ENCODE results near the gene PARD3B.

DNA sequence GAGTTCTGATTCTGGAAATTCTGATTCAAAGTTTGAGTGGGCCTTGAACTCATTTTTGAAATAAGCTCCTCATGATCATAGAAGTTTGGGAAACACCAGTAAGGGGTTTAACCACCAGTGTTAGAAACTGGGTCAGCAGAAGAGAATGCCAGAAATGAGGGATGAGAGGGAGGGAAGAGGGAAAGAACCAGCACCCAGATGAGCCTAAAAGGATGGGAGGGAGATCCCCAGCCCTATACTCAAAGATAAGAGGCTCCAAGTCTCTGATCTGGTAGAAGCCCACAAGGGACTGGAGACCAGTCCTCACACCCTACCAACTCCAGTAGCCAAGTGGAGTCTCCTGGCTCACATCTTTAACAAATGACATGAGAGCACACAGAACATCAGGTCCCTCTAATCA lies 832.0 kb downstream of the PARD3B start:
- TF ChIP-seq, protein P1, sequence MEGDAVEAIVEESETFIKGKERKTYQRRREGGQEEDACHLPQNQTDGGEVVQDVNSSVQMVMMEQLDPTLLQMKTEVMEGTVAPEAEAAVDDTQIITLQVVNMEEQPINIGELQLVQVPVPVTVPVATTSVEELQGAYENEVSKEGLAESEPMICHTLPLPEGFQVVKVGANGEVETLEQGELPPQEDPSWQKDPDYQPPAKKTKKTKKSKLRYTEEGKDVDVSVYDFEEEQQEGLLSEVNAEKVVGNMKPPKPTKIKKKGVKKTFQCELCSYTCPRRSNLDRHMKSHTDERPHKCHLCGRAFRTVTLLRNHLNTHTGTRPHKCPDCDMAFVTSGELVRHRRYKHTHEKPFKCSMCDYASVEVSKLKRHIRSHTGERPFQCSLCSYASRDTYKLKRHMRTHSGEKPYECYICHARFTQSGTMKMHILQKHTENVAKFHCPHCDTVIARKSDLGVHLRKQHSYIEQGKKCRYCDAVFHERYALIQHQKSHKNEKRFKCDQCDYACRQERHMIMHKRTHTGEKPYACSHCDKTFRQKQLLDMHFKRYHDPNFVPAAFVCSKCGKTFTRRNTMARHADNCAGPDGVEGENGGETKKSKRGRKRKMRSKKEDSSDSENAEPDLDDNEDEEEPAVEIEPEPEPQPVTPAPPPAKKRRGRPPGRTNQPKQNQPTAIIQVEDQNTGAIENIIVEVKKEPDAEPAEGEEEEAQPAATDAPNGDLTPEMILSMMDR (IDR thresholded peaks at IDR 0.05; ENCODE audit: insufficient read depth, low read length, poor library complexity, severe bottlenecking), result no peak
- no peak for TF ChIP-seq EZH2phosphoT487 (conservative IDR thresholded peaks at IDR 0.05; ENCODE audit: low read length)

Measured in SU-DHL-6 (cell line).